Activated T-helper 9 cell treated with anti-CD3 and anti-CD28 coated beads, Interleukin-2, amount 50 U/mL, for 16 hours (primary cell): ENCODE measurements around the gene NOXRED1.
"Not testable (repeated sequence)": the region's sequence is repeated elsewhere in the genome, so short reads cannot be mapped to it uniquely, and the experiment has no call there.

ENCODE experiments used
- DNase-seq: peaks from one replicate; pipeline ENCODE4 v3.0.0-alpha.2; 2020; ENCODE audit warnings: low read depth

Gene NOXRED1, protein sequence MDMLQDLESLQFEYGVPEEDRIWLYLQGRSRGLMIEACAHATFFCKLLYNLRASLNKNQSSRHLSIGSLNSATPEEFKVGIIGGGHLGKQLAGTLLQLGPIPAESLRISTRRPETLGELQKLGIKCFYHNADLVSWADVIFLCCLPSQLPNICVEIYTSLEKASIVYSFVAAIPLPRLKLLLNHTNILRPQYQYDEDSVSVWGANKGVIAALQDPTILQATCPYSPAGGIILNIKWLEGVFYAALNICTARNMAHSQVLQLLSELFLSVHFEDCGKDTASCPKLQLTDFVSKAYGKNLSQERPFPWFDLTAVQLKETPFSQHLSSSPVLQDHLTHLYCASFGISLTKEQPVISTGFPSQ

GRCh38 chr14:77423423-77423822 is at the start of gene NOXRED1:
Gene NOXRED1 (minus strand): TSS chr14:77423523. CDS start chr14:77422889, 634 bp downstream.
- no peak for DNase-seq

DNA sequence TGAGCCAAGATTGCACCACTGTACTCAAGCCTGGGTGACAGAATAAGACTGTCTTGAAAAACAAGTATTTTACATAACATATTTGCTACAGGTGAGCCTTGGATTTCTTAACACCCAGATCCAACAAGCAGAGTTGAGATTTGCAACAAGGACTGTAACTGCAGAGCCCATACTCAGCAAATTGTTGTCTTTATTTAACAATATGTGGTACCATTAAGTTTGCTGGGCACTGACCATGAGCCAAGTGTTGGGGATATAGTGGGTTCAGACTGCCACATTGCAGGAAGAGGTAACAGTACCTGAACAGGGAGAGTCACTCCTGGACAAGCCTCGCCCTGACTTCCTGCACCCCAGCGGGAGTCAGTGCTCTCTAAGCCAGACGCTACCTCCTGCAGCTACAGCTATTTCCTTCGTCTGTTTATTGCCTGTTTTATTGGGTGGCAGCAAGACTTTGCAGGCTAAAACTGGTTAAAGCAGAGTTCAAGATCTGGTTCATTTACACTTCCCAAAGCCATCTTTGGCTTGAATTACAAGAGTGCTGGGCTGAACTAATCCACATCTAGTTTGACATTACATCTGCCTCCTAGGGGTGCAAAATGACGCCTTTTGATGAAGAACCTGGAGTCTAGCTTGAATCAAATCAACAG is 47.0 kb upstream of the NOXRED1 start:
- DNase-seq, result no peak

DNA sequence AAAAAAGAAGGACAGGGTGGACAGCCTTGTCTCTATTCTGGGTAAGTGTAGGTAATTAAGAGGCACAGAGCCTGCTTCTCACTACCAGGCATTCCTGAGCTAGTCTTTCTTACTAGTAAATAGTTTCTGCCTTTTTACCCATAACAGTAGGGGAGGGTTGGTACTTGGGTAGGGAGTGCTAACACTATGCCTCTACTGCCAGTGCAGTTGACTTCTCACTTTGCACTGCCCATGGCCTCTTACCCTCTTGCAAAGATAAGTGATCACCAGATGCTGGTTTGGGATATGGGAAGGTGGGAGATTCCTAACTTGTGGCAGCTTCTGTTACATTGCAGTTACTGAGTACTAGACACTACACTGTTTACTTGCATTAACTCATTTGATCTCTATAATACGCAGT is 46.2 kb upstream of the NOXRED1 start:
- no peak for DNase-seq

- DNase-seq, result no peak
Observed at GRCh38 chr14:77469067-77469505, 45.8 kb upstream of the NOXRED1 start.

GRCh38 chr14:77467801-77468200 is 44.5 kb upstream of the NOXRED1 start:
- DNase-seq, result no peak

- DNase-seq, result peak; percentile 29
Observed at GRCh38 chr14:77459072-77459723, 35.9 kb upstream of the NOXRED1 start.

DNA sequence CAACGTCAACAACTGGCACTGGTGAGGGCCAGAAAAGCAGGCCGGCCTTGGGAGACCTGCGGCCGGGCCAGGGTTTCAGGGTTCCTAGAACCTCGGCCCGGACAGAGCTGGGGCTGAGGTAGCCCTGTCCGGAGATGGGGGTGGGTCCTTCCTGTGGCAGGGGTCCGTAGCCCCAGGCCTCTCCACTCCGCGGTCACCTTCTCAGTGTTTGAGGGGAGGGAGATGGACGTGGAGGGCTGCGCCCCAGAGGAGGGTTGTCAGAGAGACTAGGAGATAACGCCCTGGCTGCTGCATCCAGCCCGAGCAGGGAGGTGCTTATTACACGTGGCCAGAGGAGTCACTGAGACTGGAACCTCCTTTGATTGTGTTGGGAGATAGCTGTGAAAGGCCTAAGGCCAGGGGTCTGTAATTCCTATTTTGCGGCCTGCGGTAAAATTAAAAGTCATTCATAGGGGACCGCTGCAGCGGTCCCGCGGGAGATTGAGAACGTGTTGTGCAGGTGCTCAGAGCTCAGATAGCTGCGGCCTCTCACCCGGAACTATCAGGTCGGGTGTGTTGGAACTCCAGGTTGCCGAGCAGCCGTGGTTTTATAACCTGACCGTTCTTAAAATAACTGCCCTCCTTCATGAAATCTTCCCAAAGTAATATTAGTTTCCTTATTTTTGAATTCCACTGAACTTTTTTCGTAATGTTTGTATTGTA is 35.1 kb upstream of the NOXRED1 start:
- peak; percentile 10 for DNase-seq

GRCh38 chr14:77457522-77458248 is 34.4 kb upstream of the NOXRED1 start, which contains the start of the genes AHSA1 and VIPAS39:
Gene AHSA1 (plus strand): TSS chr14:77458093. CDS start chr14:77458190, 97 bp downstream.
Gene VIPAS39 (minus strand): TSS chr14:77457601. CDS start chr14:77454102, 3,499 bp downstream.
- peak; percentile 90 for DNase-seq

GRCh38 chr14:77457115-77457521 is 33.8 kb upstream of the NOXRED1 start:
- no peak for DNase-seq

DNA sequence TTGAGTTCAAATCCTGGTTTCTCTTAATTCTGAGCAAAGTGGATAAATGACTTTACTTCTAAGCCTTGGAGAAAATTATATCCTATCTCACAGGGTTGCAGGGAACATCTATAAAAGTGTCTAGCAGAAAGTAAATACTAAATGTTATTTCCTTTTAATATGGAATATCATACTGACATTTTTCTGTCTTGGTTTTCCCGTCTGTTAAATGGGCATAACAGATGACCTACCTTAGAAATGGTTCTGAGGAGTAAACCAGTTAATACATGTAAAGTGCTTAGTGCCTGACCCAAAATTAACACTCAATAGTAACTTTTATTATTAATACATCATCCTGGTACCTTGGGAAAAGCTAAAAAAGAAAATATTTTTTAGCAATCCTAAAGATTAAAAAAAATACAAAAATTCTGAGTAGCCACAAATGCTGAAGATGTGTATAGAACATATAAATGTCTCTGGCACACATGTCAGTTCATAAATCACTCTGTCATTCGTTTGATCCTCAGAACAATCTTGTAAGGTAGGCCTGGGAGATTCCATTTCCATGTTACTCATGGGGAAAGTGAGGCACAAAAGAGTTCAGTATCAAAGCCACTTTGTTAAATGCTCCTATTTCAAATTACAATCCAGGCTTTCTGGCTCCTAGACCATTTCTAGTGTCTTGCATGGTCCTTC is 32.8 kb upstream of the NOXRED1 start:
- DNase-seq, result no peak

- DNase-seq, result no peak
Observed at GRCh38 chr14:77442196-77442595, 18.9 kb upstream of the NOXRED1 start.

DNA sequence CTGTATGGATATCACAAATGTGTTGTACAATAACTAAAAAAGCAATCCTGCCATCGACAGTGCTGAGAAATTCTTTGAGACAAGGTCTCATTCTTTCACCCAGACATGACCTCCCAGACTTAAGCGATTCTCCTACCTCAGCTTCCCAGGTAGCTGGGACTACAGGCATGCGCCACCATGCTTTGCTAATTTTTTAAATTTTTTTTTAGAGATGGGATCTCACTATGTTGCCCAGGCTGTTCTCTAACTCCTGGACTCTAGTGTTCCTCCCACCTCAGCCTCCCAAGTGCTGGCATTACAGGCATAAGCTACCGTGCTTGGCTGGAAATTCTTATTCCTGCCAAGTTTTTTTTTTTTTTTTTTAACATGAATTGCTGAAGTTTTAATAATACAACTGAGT is 16.5 kb upstream of the NOXRED1 start:
- no peak for DNase-seq

GRCh38 chr14:77438596-77438995 is 15.3 kb upstream of the NOXRED1 start:
- no peak for DNase-seq

- no peak for DNase-seq
Observed at GRCh38 chr14:77436042-77436441, 12.7 kb upstream of the NOXRED1 start.

DNA sequence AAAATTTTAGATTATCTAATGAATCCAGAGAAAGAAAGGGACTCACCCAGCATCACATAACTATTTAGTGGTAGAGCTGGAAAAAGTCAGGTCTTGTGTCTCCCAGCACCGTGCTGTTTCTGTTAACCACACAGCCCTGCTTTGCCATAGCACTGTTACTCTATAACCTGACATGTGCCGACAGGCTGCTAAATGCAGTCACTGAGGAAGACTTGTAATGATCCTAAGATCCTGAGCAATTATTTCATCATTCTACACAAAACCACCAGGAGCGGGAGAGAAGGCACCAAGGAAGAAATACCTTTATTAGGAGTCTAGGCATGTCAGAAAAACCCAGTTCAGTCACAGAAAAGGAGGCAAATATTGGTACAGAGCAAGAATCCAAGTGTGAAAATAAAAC is 3.1 kb upstream of the NOXRED1 start:
- DNase-seq, result no peak

DNA sequence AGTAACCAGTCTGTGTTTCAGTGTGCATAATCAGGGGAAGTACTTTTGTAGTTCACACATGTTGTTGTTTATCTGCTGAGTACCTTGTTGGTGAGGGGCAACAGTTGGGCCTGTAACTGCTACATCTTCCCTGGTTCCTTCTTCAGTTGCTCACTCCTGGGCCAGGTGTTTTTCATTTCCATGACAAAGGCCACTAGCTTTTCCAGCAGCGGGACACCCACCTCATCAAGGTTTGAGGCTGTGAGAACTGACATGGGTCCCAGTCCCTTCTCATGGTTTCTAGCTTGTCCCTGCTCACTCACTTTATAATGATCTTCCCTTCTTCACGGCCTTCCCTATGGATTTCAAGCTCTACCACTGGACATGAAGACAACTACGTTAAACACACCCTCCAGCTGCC is 1.5 kb upstream of the NOXRED1 start:
- DNase-seq, result no peak

DNA sequence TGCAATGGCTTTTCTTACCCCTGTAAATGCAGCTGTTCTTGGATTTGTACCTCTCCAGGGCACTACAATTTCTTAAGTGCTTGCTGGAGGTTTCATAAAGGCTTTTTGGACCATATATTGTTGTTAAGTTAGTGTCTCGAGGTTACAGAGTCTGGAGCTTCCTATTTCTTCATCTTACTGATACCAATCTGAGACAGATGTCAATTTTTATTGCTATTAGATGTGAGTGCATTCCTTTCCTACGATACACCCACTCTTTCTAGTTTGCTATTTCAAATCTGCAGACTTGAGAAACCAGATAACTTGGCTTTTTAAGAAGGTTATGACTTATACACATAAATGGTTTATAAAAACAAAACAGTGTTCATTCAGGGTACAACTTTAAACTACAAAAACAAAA is 2.1 kb downstream of the NOXRED1 start:
- no peak for DNase-seq

- no peak for DNase-seq
Observed at GRCh38 chr14:77416836-77417235, 6.5 kb downstream of the NOXRED1 start.

DNA sequence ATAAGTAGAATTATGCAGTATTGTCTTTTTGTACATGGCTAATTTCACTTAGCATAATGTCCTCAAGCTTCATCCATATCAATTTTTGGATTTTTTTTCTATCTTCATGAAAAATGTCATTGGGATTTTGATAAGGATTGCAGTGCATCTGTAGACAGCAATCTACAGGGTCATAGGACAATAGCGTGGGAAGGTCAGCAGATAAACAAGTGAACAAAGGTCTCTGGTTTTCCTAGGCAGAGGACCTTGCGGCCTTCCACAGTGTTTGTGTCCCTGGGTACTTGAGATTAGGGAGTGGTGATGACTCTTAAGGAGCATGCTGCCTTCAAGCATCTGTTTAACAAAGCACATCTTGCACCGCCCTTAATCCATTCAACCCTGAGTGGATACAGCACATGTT is 7.2 kb downstream of the NOXRED1 start:
- not testable (repeated sequence) for DNase-seq

GRCh38 chr14:77415403-77416030 is 7.8 kb downstream of the NOXRED1 start:
- not testable (repeated sequence) for DNase-seq
